ENCODE measurements around the gene CHD2.

DNA sequence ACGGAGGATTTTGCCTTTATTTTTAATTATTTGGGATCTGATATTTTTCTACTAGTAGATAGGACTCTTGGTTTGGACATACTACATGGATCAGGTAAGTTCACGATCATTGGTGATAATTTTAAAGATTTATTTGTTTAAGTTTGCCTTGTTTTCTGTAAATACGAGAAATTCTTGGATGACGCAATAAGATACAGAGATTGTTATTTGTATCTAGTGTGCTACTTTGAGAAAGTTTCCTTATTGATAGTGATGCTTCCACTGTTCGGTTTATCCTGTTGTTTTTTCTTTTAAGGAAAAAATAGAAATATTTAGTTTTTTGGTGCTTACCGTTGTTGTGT lies 577 bp downstream of the CHD2 start:
- no peak for TF ChIP-seq TAF1 (IDR thresholded peaks at IDR 0.05; ENCODE audit: borderline replicate concordance, insufficient read depth, low read length)
- TF ChIP-seq POLR2AphosphoS5 (IDR thresholded peaks at IDR 0.05; ENCODE audit: low read depth, low read length): no peak
- TF ChIP-seq, protein P1, sequence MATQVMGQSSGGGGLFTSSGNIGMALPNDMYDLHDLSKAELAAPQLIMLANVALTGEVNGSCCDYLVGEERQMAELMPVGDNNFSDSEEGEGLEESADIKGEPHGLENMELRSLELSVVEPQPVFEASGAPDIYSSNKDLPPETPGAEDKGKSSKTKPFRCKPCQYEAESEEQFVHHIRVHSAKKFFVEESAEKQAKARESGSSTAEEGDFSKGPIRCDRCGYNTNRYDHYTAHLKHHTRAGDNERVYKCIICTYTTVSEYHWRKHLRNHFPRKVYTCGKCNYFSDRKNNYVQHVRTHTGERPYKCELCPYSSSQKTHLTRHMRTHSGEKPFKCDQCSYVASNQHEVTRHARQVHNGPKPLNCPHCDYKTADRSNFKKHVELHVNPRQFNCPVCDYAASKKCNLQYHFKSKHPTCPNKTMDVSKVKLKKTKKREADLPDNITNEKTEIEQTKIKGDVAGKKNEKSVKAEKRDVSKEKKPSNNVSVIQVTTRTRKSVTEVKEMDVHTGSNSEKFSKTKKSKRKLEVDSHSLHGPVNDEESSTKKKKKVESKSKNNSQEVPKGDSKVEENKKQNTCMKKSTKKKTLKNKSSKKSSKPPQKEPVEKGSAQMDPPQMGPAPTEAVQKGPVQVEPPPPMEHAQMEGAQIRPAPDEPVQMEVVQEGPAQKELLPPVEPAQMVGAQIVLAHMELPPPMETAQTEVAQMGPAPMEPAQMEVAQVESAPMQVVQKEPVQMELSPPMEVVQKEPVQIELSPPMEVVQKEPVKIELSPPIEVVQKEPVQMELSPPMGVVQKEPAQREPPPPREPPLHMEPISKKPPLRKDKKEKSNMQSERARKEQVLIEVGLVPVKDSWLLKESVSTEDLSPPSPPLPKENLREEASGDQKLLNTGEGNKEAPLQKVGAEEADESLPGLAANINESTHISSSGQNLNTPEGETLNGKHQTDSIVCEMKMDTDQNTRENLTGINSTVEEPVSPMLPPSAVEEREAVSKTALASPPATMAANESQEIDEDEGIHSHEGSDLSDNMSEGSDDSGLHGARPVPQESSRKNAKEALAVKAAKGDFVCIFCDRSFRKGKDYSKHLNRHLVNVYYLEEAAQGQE (IDR thresholded peaks at IDR 0.05; ENCODE audit: insufficient read depth in 1 of 2, low read depth in 2 of 2, low read length in 2 of 2): no peak
- no peak for TF ChIP-seq FOXP2 (optimal IDR thresholded peaks at IDR 0.05; ENCODE audit: borderline replicate concordance, extremely low read depth, extremely low read length, insufficient read depth)
- no peak for TF ChIP-seq SIN3A (IDR thresholded peaks at IDR 0.05; ENCODE audit: borderline replicate concordance, insufficient read depth, low read length)

All from PFSK-1 (cell line).